Activated CD4-positive, alpha-beta memory T cell treated with anti-CD3 and anti-CD28 coated beads, Interleukin-2, amount 10 ng/mL, durations not matched to agents 7 days and 5 days (primary cell): ENCODE results near the gene FAM193A. TPM values are rescaled to one million over a fixed set of nuclear protein-coding genes. Genes with fewer than 3 reads are reported as not detected.
"Not testable (repeated sequence)": the region's sequence is repeated elsewhere in the genome, so short reads cannot be mapped to it uniquely, and the experiment has no call there.

ENCODE experiments used
- CTCF ChIA-PET: fragments of 350-600 bp; sonication (Branson Sonifier 250); formaldehyde crosslinking; loops from one replicate; lab custom pipeline; 2021; ENCODE audit warnings: antibody characterized with exemption, inconsistent platforms; lab: Charles Lee
- POLR2A ChIA-PET: fragments of 350-600 bp; sonication (Branson Sonifier 250); formaldehyde crosslinking; loops from one replicate; lab custom pipeline; 2021; ENCODE audit warnings: antibody characterized with exemption; lab: Charles Lee
- DNase-seq: peaks from one replicate; pipeline ENCODE4 v3.0.0-alpha.2; 2020
- H3K27ac Mint-ChIP-seq: one replicate; pipeline ENCODE4 v1.8.0; 2021; ENCODE audit warnings: mild to moderate bottlenecking, mixed read lengths
- H3K27me3 Mint-ChIP-seq: one replicate; pipeline ENCODE4 v1.8.0; 2021; ENCODE audit warnings: mixed read lengths
- H3K36me3 Mint-ChIP-seq: one replicate; pipeline ENCODE4 v1.8.0; 2021; ENCODE audit warnings: low read depth, mixed read lengths
- H3K4me1 Mint-ChIP-seq: one replicate; pipeline ENCODE4 v1.8.0; 2021; ENCODE audit warnings: mixed read lengths
- H3K4me3 Mint-ChIP-seq: one replicate; pipeline ENCODE4 v1.8.0; 2021; ENCODE audit warnings: mild to moderate bottlenecking, mixed read lengths
- H3K9me3 Mint-ChIP-seq: one replicate; pipeline ENCODE4 v1.8.0; 2021; ENCODE audit warnings: mixed read lengths
- total RNA-seq, 2 experiments: library from RNA; stranded (reverse); gene quantifications; one replicate each; pipeline ENCODE4 v1.2.3, GENCODE V29; 2021

Gene FAM193A
- total RNA-seq, 2 experiments from 2014 or later = 27.4 to 27.9 TPM

DNA sequence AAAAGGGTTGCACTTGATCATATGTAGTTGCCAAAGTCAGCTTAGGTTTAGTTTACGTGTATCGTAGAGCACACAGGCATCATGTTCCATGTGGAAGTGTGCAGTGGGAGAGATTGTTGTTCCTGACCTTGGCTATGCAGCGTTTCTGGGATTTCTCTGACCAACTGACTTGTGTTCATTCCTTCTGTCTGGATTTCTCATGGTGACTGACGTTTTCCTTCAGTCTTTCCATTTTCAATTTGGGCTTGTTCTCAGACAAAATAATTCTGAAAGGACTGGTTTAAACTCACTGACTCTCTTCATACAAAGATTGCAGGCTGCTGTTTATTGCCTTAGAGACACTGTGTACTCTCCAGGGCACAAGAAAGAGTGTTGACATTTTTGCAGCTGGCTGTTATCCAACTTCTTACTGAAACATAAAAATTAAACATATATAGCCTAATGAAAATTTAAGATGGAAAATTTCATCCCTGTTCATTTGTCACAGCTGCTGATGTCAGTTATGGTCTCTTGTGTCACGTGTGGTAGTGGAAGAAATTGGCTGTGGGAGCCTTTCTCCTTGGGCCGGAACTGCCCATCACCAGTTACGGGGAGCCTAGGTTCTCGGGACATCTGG is 124.3 kb downstream of the FAM193A start:
- POLR2A ChIA-PET = no interaction called here
- Mint-ChIP-seq H3K27ac (no peak overlapping the region), H3K27me3 (no peaks in the 10 kb centered on the region), H3K36me3 (peaks cover 60% of the 10 kb centered on the region), H3K4me3 (no peak overlapping the region), H3K9me3 (no peaks in the 10 kb centered on the region), H3K4me1 (no peaks in the 10 kb centered on the region)
- no peak for DNase-seq
- CTCF ChIA-PET = no interaction called here

DNA sequence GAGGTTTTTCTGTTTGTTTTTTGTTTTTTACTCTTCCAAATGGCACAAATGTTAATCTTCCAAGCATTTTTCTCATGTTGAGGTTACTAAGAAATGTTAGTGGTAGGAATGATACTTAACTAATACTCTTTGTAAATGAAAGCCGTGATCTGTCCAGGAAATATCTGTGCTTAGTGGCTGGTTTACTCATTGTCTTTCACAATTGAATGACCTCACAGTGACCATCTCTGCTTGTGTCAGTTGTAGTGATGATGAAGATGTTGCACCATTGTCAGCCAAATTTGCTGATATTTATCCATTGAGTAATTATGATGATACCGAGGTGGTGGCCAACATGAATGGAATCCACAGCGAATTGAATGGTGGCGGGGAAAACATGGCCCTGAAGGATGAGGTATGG is 126.2 kb downstream of the FAM193A start:
- DNase-seq = no peak
- ChIA-PET CTCF (interaction anchor here (0.6 kb wide), 1 partner anchor 39 kb away, joined by 3 read pairs; no protein-coding TSS in a partner anchor), POLR2A (no interaction called here)
- Mint-ChIP-seq H3K4me1 (peaks cover 15% of the 10 kb centered on the region), H3K27ac (no peak overlapping the region), H3K36me3 (peaks cover 68% of the 10 kb centered on the region), H3K27me3 (no peaks in the 10 kb centered on the region), H3K9me3 (no peaks in the 10 kb centered on the region), H3K4me3 (no peak overlapping the region)

DNA sequence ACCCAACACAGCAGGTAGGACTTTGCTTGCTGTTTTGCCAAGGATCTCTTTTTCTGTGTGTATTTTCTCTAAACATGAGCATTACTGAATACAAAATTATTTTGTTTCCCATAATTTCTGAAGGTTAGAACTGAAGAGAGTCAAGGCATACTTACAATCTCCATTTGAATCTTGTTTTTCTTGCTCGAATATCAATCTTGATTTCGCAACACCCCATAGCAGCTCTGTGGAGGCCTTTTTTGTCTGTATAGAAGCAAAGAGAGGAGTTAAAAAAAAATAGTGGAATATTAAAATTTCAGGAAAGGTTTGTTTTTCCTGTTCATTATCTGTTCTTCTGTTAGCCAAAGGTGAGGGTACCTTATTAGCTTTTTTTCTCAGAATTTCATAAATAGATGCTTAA is 126.8 kb downstream of the FAM193A start:
- Mint-ChIP-seq H3K27me3 (no peaks in the 10 kb centered on the region), H3K9me3 (no peaks in the 10 kb centered on the region), H3K4me1 (peaks cover 17% of the 10 kb centered on the region), H3K36me3 (peaks cover 63% of the 10 kb centered on the region), H3K4me3 (no peak overlapping the region), H3K27ac (no peak overlapping the region)
- POLR2A ChIA-PET = no interaction called here
- CTCF ChIA-PET = no interaction called here
- no peak for DNase-seq

DNA sequence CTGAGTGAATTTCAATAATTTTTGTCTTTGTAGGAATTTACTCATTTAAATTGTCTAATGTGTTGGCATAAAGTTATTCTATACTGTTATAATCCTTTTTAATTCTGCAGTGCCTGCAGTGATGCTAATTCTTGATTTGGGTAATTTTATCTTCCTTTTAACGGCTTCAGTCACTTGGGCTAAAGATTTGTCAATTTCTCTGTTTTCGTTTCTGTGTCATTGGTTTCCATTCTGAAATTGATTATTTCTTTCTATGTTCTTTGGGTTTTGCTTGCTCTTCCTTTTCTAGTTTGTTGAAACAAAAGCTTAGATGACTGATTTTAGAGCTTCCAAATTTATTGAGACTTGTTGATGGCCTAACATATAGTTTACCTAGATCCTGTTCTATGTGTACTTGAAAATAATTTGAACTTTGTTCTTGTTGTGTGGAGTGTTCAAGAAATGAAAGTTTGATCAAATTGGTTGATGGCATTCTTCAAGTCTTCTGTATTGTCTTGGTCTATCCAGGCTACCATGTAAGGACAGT is 130.3 kb downstream of the FAM193A start:
- CTCF ChIA-PET = no interaction called here
- Mint-ChIP-seq H3K36me3 (peaks cover 54% of the 10 kb centered on the region), H3K9me3 (no peaks in the 10 kb centered on the region), H3K4me3 (peak overlapping the region; percentile 15), H3K4me1 (peaks cover 27% of the 10 kb centered on the region), H3K27ac (peak overlapping the region; percentile 74), H3K27me3 (no peaks in the 10 kb centered on the region)
- POLR2A ChIA-PET = interaction anchor here (0.5 kb wide), 1 partner anchor 210 kb away, joined by 3 read pairs; no protein-coding TSS in a partner anchor
- no peak for DNase-seq

DNA sequence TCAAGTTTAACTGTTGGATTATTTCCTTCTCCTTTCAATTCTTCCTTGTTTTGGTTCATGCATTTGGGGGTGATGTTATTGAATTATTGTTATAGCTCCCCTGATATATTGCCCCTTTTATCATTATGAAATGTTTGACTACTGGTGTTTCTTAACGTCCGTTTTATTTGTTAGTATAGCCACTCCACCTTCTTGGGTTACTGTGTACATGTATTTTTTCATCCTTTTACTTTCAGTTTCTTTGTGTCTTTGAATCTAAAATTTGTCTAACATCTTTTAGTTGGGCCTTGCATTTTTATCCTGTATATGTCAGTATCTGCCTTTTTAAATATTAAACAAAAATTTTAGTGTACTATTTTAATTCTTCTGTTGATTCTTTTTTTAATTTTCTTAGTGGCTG is 131.0 kb downstream of the FAM193A start:
- ChIA-PET CTCF (no interaction called here), POLR2A (no interaction called here)
- H3K4me3 Mint-ChIP-seq = peak overlapping the region; percentile 68
- H3K36me3 Mint-ChIP-seq = peaks cover 60% of the 10 kb centered on the region
- no peak for DNase-seq
- peak overlapping the region; percentile 74 for H3K27ac Mint-ChIP-seq
- no peaks in the 10 kb centered on the region for H3K27me3 Mint-ChIP-seq
- H3K4me1 Mint-ChIP-seq = peaks cover 28% of the 10 kb centered on the region
- no peaks in the 10 kb centered on the region for H3K9me3 Mint-ChIP-seq

DNA sequence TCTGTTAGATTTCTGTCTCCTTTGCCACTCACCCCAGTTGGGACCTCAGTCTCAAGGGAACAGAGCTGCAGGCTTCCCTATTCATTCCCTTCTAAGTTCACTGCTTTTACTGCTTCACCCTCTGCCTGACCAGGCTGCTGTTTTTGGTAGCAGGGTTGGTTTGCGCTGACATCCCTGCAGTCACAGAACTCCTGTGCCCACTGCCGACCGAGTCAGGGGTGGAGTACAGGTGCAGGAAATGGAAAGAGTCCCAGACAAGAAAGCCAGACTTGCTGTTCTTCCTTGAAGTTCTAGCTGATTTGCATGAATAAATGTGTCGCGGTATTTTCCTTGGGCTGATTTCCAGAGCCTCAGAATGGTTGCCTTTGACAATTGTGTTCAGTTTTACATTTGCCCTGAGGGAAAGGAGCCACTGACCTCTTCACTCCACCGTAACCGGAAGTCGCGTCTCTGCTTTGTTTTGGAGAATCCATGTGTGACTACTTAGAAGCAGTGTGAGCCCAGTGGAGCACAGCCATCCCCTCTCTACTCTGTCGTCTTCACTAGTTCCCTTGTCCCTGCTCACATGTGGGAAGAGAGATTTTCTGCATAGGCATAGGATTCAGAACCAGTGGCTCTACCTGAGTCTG is 134.9 kb downstream of the FAM193A start:
- Mint-ChIP-seq H3K27me3 (no peaks in the 10 kb centered on the region), H3K9me3 (no peaks in the 10 kb centered on the region), H3K36me3 (peaks cover 57% of the 10 kb centered on the region), H3K27ac (no peak overlapping the region), H3K4me1 (peaks cover 27% of the 10 kb centered on the region), H3K4me3 (no peak overlapping the region)
- DNase-seq = no peak
- POLR2A ChIA-PET = no interaction called here
- CTCF ChIA-PET = no interaction called here

DNA sequence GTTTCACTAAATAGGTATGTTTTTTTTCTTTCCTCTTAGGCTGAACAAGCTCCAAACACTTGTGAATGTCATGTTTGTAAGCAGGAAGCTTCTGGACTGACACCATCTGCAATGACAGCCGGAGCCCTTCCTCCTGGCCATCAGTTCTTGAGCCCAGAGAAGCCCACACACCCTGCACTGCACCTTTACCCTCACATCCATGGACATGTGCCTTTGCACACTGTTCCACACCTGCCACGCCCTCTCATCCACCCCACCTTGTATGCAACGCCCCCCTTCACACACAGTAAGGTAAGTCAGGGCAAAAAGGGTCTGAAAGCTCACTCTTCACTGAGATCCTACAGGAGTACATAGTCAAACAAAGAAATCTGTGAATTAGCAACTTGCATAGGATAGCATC is 135.6 kb downstream of the FAM193A start:
- H3K9me3 Mint-ChIP-seq = no peaks in the 10 kb centered on the region
- H3K4me3 Mint-ChIP-seq = no peak overlapping the region
- no peak for DNase-seq
- ChIA-PET POLR2A (interaction anchor here (1.1 kb wide), 1 partner anchor 222 kb away, joined by 3 read pairs; no protein-coding TSS in a partner anchor), CTCF (no interaction called here)
- peaks cover 57% of the 10 kb centered on the region for H3K36me3 Mint-ChIP-seq
- H3K27me3 Mint-ChIP-seq = no peaks in the 10 kb centered on the region
- no peak overlapping the region for H3K27ac Mint-ChIP-seq
- H3K4me1 Mint-ChIP-seq = peaks cover 23% of the 10 kb centered on the region

DNA sequence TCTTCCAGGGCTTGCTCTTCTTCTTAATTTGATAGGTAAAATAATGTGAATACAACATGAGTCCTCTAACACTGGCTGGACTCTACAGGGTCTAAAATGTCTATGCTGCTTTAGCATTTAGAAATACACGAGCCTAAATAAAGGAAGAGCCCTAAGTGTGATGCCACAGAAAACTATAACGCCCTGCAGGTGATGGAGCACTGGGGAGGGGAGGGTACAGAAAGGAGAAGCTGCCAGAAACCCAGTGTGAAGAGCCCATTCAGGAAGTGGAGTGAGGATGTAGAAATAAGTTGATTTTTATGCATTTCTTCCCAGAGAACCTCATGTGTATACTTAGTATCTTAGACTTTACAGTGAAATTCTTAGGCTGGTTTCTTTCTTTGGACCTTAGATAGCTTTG is 136.3 kb downstream of the FAM193A start:
- no peak overlapping the region for H3K27ac Mint-ChIP-seq
- no peaks in the 10 kb centered on the region for H3K9me3 Mint-ChIP-seq
- H3K36me3 Mint-ChIP-seq = peaks cover 59% of the 10 kb centered on the region
- H3K27me3 Mint-ChIP-seq = no peaks in the 10 kb centered on the region
- peaks cover 19% of the 10 kb centered on the region for H3K4me1 Mint-ChIP-seq
- DNase-seq = no peak
- ChIA-PET CTCF (no interaction called here), POLR2A (interaction anchor here (1.1 kb wide), 1 partner anchor 222 kb away, joined by 3 read pairs; no protein-coding TSS in a partner anchor)
- no peak overlapping the region for H3K4me3 Mint-ChIP-seq

DNA sequence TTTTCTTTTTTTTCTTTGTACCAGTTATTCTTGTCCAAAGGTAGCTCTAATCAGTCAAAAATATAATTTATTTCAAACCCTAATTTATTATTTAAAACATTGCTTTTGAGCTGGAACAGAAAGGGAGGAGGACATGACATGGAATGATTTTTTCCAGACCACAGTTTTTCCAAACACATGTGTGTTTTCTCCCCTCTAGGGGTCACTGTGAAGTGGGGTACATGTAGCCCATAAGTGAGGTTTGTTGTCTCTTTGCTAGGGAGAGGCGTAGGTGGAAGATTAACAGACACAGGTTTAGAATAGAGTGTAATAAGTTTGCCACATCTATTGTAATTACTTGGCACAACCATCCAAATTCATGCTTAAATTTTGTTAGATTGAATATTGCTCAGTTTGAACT is 136.7 kb downstream of the FAM193A start:
- ChIA-PET CTCF (no interaction called here), POLR2A (interaction anchor here (1.1 kb wide), 1 partner anchor 223 kb away, joined by 3 read pairs; no protein-coding TSS in a partner anchor)
- DNase-seq = no peak
- no peaks in the 10 kb centered on the region for H3K9me3 Mint-ChIP-seq
- H3K27ac Mint-ChIP-seq = no peak overlapping the region
- peaks cover 18% of the 10 kb centered on the region for H3K4me1 Mint-ChIP-seq
- no peak overlapping the region for H3K4me3 Mint-ChIP-seq
- no peaks in the 10 kb centered on the region for H3K27me3 Mint-ChIP-seq
- peaks cover 61% of the 10 kb centered on the region for H3K36me3 Mint-ChIP-seq

DNA sequence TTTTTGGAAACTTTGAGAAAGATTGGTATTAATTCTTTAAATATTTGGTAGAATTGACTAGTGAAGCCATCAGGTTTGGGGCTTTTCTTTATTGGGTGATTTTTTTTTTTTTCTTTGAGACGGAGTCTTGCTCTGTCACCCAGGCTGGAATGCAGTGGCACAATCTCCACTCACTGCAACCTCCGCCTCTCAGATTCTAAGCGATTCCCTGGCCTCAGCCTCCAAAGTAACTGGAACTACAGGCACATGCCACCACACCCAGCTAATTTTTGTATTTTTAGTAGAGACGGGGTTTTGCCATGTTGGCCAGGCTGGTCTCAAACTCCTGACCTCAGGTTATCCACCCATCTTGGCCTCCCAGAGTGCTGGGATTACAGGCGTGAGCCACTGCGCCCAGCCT is 143.3 kb downstream of the FAM193A start:
- Mint-ChIP-seq H3K36me3 (peaks cover 62% of the 10 kb centered on the region), H3K4me1 (peaks cover 12% of the 10 kb centered on the region)
- H3K4me3 Mint-ChIP-seq, POLR2A ChIA-PET, H3K27me3 Mint-ChIP-seq, DNase-seq, H3K27ac Mint-ChIP-seq, CTCF ChIA-PET, H3K9me3 Mint-ChIP-seq: not testable (repeated sequence)

DNA sequence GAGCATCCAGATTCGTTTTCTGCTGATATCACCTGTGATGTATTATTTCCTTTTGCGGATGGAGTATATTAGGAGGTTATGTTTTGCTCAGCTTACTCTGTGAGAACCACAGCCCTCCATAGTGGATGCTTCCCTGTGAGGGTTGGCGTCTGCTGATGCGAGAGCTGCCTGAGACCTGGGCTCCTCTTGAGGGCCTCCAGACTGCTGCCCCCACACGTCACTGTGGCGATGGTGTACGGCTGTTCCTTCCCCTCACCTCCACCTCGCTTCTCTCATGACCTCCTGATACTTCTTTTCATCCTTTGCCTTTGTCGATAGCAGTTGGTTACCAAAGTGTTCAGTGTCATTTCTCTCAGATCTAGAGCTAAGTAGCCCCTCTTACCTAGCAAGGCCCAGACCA is 148.0 kb downstream of the FAM193A start:
- Mint-ChIP-seq H3K4me1 (peaks cover 4% of the 10 kb centered on the region), H3K36me3 (peaks cover 53% of the 10 kb centered on the region), H3K27ac (no peak overlapping the region), H3K9me3 (no peaks in the 10 kb centered on the region), H3K27me3 (no peaks in the 10 kb centered on the region), H3K4me3 (no peak overlapping the region)
- CTCF ChIA-PET = no interaction called here
- no peak for DNase-seq
- POLR2A ChIA-PET = no interaction called here

DNA sequence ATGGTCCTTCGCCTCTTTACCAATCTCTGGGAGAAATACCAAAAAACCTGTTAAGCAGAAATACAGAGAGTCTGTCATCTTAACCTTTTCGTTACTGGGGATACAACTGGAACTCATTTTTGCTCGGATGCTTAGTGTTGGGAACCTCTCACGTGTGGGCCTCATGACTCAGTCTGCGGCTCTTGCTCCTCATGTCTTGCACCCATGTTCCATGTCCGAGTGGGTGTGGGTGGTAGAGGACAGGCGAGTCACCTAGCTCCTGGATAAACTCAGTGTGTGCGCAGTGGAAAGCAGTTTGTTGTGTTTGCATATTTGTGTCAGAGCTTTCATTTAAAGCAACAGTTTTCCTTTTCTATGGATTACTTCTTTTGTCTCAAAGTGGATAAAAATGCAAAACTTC is 149.1 kb downstream of the FAM193A start:
- no peaks in the 10 kb centered on the region for H3K9me3 Mint-ChIP-seq
- H3K4me1 Mint-ChIP-seq = peaks cover 14% of the 10 kb centered on the region
- H3K36me3 Mint-ChIP-seq = peaks cover 57% of the 10 kb centered on the region
- no peak overlapping the region for H3K27ac Mint-ChIP-seq
- POLR2A ChIA-PET = no interaction called here
- H3K27me3 Mint-ChIP-seq = no peaks in the 10 kb centered on the region
- CTCF ChIA-PET = no interaction called here
- no peak for DNase-seq
- H3K4me3 Mint-ChIP-seq = no peak overlapping the region

DNA sequence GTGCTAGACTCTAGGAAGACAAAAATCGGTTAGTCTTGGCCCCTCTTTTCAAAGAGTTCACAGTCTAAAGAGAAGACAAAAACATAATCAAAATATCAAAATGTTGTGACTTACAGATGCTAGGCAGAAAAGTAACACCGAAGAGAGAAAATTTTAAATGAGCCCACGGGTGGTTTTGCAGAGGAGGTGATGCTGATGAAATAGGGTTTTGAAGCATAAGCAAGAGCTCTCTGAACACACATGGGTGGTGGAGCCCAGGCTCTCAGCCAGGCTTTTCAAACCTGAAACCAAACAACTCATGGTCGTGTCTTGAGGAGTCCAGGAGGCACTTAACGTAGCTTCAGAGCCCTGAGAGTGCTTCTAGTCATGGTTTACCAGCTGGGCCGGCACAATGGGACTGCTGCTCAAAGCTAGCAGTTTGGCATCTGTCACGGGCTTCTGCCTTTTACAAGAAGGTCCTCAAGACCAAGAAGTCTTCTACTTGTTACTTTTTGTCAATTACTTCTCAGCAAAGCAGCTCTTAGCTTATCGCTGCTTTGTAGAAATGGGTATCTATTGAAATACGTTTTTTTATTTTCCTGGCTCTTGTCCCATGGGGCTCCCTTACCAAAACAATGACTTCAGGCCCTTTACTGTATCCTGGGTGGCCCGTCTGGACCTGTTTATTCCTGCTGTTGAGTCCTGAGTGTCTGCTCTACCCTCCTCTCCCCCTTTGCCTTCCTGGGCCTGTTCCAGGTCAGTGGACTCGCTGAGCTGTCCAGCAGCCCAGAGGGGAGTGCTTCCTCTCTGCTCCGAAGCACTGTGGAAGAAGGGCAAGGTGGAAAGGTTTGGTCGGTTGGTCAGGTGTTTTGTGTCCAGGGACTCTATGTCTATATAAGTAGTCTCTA is 150.2 kb downstream of the FAM193A start:
- H3K36me3 Mint-ChIP-seq = peaks cover 59% of the 10 kb centered on the region

More for the DNA sequence above, 150.2 kb downstream of the FAM193A start:
- peaks cover 11% of the 10 kb centered on the region for H3K4me1 Mint-ChIP-seq
- H3K4me3 Mint-ChIP-seq = no peak overlapping the region
- DNase-seq = no peak
- ChIA-PET POLR2A (no interaction called here), CTCF (no interaction called here)
- no peaks in the 10 kb centered on the region for H3K27me3 Mint-ChIP-seq
- H3K27ac Mint-ChIP-seq = no peak overlapping the region
- H3K9me3 Mint-ChIP-seq = no peaks in the 10 kb centered on the region
